Amniotic stem cell (primary cell): ENCODE results near the gene MSRB3.
"Not testable (repeated sequence)": the region's sequence is repeated elsewhere in the genome, so short reads cannot be mapped to it uniquely, and the experiment has no call there.

ENCODE experiments used
- DNase-seq: peaks from one replicate; lab custom pipeline; 2025; lab: John Stamatoyannopoulos, UW

The MSRB3 gene

DNA sequence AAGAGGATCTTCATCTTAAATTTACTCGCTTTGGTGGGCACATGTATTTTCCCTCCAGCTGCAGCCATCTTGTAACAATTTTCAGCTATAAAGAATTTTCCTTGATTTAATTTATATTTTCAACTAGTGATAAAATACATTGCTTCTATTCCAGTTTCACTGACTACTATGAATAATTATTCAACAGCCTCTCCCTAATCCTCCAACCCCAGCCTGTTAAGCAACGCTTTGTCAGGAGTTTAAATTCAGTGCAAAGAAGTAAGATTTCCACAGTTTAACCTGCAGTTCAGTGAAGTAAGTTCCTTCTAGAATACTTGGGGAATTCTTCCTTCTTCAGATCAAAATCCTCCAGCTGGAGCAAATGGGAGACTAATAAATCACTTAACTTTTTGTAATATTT is 180.2 kb downstream of the MSRB3 start:
- DNase-seq = no peak

DNA sequence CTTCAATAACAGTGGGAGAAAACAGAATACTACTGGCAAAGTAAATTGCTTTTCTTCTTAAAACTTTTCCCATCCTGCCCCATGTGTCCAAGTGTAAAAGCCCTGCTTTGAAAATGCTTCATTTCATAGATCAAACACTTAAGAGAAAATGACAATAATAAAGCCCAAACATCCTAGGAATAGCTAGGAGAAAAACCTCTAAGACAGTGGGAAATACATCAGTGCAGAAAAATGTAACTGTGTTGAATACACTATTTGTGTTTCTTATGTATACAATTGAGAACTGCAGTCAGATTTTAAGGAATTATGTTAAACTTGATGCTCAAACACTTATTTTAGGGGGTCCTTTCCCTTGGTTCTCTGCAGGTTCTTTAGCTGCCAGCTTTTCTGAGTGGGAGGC is 181.1 kb downstream of the MSRB3 start:
- no peak for DNase-seq

DNA sequence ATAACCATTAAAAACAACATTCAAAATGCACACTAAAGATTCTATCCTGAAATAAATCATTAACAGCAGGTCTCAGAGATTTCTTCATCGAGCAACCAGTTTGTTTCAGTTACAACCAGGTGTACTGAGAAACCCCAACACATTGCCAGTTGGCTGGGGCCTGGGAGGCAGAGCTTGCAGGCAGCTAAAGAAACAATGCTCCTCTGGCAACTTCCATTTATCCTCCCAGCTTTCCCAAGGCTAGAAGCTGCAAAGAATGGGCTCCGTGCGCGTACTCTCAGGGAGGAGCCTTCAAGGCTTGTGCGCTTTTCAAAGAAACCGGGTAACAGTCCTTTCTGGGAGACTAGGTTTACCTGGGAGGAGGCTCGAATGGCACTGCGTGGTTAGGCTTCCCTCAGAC is 181.6 kb downstream of the MSRB3 start:
- DNase-seq = no peak

DNA sequence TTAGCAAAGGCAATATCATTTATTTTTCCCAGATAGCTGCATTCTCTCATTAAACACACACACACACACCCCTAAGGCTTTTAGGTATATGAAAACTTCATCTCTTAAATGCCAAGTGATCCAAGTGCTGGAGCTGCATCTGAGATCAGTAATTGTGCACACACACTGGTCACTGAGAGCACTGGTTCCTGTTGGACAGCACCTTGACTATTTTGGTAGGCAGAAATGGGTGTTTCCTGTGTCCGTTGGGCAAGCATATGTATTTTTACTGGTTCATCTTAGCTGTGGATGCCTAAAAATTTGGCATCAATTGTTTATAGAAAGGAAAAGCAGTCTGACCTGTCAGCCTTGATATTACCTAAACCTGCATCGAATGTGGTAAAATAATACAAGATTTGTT is 182.5 kb downstream of the MSRB3 start:
- DNase-seq = no peak

DNA sequence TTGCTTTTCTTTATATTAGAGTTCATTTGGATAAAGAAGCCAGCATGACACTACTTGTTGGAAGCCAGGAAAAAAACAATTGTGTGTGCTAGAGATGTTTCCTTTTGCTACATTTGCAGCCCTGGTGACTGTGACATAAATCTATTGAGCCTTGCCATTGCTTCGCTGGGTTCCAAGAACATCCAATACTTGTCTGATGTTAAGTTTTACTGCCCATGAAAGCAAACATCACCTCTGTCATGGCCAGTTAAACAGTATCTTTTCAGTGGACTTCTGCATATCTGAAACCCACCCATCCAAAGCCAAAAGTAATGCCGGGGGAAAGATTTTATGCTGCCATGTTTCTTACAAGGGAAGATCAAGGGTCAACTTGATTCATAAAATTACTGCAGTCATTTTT is 184.0 kb downstream of the MSRB3 start:
- no peak for DNase-seq

DNA sequence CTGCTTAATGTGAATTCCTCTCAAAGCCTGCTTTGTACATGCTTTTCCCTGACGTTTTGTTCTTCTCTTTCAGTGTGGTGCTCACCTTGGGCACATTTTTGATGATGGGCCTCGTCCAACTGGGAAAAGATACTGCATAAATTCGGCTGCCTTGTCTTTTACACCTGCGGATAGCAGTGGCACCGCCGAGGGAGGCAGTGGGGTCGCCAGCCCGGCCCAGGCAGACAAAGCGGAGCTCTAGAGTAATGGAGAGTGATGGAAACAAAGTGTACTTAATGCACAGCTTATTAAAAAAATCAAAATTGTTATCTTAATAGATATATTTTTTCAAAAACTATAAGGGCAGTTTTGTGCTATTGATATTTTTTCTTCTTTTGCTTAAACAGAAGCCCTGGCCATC is 184.6 kb downstream of the MSRB3 start:
- DNase-seq = no peak

DNA sequence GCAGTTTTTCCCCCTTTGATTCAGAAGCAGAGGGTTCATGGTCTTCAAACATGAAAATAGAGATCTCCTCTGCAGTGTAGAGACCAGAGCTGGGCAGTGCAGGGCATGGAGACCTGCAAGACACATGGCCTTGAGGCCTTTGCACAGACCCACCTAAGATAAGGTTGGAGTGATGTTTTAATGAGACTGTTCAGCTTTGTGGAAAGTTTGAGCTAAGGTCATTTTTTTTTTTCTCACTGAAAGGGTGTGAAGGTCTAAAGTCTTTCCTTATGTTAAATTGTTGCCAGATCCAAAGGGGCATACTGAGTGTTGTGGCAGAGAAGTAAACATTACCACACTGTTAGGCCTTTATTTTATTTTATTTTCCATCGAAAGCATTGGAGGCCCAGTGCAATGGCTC is 185.1 kb downstream of the MSRB3 start:
- no peak for DNase-seq

DNA sequence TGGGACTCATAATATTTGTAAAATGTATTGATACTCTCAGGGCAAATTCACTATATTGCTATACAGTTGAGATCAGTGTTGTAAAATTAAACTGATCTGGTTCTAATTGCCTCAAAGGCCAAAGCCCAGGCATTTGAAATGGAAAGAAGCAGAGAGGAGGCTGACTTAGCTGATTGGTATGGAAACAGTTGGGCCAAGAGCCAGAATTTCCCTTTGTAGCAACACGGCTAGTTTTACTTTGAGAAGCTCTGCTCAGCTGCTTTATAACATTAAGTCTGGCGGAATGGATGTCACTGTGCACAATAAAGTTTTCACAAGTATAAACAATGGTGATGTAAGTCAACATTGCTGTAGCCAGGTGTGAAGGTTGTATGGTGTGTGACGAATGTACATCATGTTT is 186.4 kb downstream of the MSRB3 start:
- peak; percentile 64 for DNase-seq

DNA sequence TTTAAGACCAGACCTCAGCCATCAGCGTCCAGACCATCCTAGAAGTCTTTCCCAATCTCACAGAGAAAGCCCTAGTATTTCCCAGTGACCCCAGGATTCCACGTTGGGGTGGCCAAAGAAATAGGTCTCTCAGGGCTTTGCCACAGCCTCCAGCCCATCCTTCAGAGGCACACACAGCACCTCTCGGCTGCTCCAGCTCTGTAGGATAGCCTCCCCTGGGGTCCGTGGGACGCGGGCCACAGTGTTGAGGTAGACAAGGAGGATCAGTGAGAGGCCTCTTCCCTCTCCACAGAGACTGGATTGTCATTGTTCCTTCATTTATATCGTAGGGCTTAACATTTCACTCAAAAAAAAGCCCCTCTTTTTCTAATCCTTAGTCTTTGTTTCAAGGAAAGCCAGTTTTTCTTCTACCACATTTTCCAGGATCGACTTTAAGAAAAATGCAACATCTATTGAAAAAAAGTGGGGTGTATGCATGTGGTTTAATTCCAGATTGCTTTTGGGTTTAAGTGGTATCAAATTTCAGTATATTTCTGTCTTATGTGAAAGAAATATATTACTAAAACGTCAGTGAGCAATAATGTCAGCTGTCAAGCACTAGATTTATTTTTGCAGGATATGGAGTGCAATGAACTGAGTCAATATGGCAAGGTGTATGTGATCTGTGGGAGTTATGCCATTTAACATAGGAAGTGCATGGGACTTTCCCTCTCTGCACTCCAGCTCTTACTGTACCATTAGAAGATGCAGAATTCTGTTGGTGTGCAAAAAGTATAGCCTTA is 187.5 kb downstream of the MSRB3 start:
- DNase-seq = no peak

DNA sequence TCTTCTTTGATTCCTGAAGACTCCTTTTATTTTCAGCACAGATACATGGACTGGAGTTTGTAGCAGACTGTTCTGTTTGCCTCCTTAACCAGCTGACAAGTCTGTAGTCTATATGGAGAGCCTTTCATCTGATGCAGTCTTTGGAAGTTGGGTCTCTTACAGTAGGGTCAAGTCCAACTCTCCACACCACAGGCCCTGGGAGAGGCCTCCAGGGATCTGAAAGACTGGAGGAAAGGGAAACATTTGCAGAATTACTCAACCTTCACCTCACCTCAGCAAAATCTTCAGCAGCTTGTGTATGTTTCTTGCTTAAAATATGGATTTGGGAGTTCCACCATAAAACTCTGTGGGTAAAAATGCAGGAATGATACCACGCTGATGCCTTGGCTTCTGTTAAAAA is 188.4 kb downstream of the MSRB3 start:
- no peak for DNase-seq

DNA sequence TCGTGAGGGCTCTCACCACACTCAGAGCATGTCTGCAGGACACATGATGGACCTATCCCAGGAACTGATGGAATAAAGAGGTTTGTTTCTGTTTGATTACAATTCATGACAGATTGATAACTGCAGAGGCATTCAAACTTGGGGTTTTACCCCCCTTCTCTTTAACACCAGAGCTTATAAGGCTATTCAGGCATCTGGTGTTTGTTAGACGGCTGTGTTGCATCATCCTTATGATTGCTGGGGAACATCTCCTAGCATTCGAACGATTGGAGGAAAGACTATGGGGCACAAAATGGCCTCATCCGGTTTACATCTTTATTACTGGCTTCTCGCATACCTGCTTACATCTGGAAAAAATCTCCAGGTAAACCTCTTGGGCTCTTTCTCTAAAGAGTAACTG is 191.8 kb downstream of the MSRB3 start:
- no peak for DNase-seq

DNA sequence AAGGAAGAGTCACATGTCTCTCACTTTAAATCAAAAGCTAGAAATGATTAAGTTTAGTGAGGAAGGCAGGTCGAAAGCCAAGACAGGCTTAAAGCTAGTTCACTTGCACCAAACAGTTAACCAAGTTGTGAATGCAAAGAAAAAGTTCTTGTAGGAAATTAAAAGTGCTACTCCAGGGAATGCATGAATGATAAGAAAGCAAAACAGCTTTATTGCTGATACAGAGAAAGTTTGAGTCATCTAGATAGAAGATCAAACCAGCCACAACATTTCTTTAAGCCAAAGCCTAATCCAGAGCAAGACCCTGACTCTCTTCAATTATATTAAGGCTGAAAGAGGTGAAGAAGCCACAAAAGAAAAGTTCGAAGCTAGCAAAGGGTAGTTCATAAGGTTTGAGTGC is 193.6 kb downstream of the MSRB3 start:
- DNase-seq = no peak

DNA sequence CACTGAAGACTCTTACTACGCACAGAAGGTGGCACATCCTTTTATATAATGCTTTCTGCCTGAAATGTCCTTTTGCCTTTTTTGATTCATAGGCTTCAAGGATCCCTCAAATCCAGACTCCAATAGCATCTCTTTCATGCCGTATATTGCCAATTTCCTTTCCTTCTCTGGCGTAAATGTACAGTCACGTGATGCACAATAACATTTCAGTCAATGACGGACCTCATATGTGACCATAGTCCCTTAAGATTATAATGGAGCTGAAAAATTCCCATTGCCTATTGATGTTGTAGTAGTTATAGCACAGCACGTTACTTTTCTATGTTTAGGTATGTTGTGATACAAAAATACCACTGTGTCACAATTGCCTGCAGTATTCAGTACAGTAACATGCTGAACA is 196.3 kb downstream of the MSRB3 start:
- no peak for DNase-seq

DNA sequence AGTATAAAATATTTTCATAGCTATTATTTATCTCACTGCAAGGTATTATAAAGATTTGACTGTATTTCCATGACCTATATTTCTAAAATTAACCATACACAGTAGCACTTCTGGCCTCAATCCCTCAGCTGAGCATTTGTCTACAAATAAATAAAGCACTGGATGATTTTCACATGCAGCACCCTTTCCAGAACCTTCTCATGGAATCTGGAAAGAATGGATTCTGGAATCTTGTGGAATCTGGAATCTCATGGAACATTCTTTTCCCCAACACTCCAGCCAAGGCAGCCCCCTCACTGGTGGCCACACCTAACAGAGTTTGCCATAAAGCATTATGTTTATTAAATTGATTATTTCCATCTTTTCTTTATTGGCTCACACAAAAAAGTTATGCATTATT is 199.2 kb downstream of the MSRB3 start:
- no peak for DNase-seq

DNA sequence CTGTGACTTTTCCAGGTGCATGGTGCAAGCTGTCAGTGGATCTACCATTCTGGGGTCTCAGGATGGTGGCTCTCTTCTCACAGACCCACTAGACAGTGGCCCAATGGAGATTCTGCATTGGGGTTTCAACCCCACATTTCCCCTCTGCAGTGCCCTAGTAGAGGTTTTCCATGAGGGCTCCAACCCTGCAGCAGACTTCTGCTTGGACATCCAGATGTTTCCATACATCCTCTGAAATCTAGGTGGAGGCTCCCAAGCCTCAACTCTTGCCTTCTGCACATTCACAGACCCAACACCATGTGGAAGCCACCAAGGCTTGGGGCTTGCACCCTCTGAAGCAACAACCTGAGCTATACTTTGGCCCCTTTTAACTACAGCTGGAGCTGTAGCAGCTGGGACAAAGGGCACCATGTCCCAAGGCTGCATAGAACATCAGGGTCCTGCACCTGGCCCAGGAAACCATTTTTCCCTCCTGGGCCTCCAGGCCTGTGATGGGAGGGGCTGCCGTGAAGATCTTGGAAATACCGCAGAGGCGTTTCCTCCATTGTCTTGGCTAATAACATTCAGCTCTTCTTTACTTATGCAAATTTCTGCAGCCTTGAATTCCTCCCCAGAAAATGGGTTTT is 205.5 kb downstream of the MSRB3 start:
- DNase-seq = not testable (repeated sequence)

DNA sequence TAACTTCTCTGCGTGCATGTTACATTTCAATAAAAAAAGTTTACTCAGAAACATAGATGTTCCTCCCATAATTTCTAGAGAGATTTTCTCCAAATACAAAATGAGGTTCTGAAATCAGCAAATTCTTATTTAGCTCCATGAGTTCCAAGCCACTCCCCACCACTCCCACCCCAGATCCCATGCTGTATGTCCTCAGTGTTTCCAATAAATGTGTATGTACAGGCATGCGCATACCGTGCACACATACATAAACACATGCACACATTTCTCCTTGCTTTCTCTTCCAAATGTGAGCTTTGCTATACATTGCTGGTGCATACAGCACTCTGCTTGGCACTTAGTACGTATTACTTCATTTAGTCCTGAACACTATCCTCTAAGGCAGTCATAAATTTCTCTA is 209.7 kb downstream of the MSRB3 start:
- no peak for DNase-seq

DNA sequence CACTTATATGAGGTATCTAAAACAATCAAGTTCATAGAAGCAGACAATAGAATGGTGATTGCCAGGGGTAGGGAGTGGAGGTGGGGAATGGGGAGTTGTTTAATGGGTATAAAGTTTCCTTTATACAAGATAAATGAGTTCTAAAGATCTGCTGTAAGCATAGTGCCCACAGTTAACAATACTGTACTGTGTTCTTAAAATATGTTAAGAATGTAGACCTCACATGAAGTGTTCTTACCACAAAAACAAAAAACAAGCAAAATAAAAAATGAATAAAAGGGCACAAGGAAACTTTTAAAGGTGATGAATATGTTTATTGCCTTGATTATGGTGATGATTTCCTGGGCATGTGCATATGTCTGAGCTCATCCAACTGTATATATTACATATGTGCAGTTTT is 211.8 kb downstream of the MSRB3 start:
- no peak for DNase-seq

DNA sequence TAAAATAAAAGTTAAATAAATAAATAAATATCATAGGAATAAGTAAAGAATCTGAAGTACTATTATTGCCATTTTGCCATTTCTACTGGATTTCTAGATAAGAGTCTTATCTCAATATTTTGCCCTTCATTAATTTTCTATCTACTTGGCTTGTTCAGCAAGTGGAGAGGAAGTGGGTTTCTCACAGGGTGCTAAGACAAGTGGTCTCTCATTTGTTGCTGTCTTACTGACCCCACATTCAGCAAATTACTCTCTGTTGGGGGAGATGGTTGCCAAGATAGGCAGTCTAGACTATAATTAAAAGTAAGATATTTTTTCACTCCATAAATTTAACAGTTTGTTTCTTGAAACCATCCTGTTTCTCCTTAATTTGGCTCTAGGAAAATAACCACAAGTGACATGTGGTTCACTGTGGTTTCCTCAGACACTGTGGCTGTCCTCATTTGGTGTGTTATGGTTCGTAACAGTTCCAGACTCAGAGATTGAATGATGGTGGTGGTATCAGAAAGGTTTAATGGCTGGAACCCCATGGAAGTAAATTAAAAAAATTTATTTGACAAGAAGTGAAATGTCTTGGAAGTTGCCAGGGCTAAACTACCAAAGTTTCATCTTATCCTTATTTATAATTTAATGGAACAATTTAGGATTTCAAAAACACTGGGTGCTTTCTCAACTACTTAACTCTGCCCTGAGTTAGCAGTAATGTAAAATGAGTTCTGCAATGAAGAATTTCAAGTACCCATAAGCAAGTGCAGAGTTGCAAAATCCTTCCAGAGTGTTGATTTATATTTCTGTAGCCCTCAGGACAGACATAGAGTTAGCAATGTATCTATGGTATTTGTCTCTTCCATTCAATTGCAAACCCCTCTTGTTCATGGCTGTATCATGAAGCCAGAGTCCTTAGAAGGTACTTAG is 214.8 kb downstream of the MSRB3 start:
- no peak for DNase-seq

DNA sequence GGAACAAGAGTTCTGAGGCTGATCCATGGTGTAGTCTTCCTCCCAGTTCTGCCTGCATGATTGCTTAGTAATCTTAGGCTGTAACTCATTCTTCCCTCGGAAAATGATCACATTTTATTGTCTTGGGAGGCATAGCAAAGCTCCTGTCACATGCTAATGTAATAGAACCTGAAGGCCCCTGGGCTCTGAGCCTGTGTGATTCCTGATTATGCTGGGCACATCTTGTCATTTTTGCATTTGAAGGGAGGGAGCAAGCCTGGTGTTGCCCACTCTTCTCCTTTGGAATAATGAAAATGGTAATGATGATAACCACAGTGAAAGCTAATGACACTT is 215.4 kb downstream of the MSRB3 start:
- no peak for DNase-seq

DNA sequence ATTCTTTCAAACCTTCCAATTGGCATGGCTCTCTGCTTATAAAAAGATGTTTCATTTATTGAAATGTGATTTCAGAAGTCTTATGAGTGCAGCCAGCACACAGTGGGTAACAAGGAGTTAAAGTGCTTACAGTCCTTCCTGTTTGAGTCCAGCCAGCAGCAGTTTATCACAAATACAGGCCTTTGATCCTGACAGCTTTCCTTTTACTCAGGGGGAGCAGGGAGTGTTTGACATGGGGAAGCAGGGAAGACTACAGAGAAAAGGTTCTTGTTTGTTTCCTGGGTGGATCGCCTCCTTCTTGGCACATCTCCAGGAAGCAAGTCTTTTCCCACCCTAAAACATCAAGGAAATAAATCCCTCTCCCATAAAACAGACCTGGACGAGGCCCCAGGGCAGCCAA is 216.1 kb downstream of the MSRB3 start:
- no peak for DNase-seq

DNA sequence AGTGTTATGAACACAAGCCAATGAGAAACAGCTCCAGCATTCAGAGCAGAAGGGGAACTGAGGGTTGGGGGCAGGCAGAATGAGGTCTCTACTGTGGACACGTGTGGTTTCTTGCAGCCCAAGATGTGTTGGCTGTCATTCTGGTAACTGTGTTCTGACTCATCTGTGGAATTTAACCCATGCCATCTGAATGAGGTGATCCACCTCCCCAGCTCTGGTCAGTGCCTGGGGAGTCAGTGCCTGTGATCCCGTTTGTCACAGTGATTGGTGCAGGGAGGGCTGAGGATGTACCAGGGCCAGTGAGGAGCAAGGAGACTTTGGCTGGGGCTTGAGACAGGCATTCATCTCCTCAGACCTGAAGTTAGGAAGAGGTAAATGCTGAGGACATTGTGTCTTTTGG is 216.8 kb downstream of the MSRB3 start:
- no peak for DNase-seq

DNA sequence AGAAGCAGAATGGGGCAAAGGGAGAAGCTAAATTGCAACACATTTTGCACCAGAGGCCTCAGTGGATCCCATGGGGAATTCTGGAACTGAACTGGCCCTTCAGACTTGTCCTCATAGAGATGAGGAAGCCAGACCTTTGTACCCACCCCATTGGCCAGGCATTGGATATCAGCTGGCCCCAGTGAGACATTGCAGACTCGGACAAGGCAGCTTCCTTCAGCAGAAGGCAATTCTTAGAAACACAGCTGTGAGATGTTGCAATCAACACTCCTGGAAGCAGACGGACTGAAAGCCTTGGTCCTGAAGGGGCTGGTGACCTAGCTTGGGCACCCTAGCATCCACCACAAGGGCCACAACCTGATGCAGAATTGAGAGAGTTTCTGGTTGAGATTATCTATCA is 218.1 kb downstream of the MSRB3 start:
- DNase-seq = no peak

DNA sequence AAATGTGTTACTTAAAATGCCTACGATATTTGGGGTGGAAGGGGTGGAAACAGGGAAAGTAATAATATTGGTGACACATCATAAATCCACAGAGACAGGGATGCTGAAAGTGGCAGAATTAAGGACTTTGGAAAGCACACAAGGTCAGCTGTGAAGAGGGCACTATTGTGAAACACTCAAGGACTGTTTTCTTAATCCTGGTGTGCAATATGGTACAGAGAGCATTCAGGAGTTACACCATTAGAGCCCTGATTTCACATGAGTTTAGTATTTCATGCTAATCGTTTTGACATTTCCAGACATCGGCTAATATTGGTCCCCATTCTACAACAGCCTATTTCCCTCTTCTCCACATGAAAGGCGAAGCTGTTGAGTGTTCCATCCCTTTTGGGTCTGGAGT is 219.2 kb downstream of the MSRB3 start:
- no peak for DNase-seq
